Glutamatergic neuron (in vitro differentiated cells): ENCODE measurements around the gene PLEKHG7. TPM values are rescaled to one million over a fixed set of nuclear protein-coding genes. Genes with fewer than 3 reads are reported as not detected.

Experiments used
- DNase-seq: peaks from one replicate; pipeline ENCODE4 v3.0.0; 2022
- H3K27ac Mint-ChIP-seq: one replicate; pipeline ENCODE4 v1.8.0; 2020; ENCODE audit warnings: mild to moderate bottlenecking, mixed read lengths, inconsistent platforms; ENCODE audit not compliant: unreplicated experiment
- H3K27me3 Mint-ChIP-seq: one replicate; pipeline ENCODE4 v1.8.0; 2020; ENCODE audit warnings: mild to moderate bottlenecking, moderate library complexity, mixed read lengths, inconsistent platforms; ENCODE audit not compliant: unreplicated experiment
- H3K36me3 Mint-ChIP-seq: one replicate; pipeline ENCODE4 v1.8.0; 2020; ENCODE audit warnings: mild to moderate bottlenecking, mixed read lengths, inconsistent platforms; ENCODE audit not compliant: unreplicated experiment
- H3K4me1 Mint-ChIP-seq: one replicate; pipeline ENCODE4 v1.8.0; 2020; ENCODE audit warnings: mild to moderate bottlenecking, low read depth, mixed read lengths, inconsistent platforms; ENCODE audit not compliant: unreplicated experiment
- H3K4me3 Mint-ChIP-seq: one replicate; pipeline ENCODE4 v1.8.0; 2020; ENCODE audit warnings: mild to moderate bottlenecking, mixed read lengths, inconsistent platforms; ENCODE audit not compliant: unreplicated experiment
- H3K9me3 Mint-ChIP-seq: one replicate; pipeline ENCODE4 v1.8.0; 2020; ENCODE audit warnings: mild to moderate bottlenecking, moderate library complexity, mixed read lengths, inconsistent platforms; ENCODE audit not compliant: unreplicated experiment
- total RNA-seq: library from RNA; stranded (reverse); fragmentation: NEBNext Ultra II Directional; extraction: Animal tissue kit (Norgen Biotek cat#: 25700); gene quantifications from one replicate; pipeline ENCODE4 v1.2.1, GENCODE V29; 2021; ENCODE audit not compliant: unreplicated experiment
- TF ChIP-seq, protein P1 (sequence below): fragments of 200-600 bp; sonication (generic); IDR thresholded peaks from one replicate; pipeline ENCODE4 v1.5.0; 2021; ENCODE audit not compliant: partially characterized antibody, unreplicated experiment

Gene PLEKHG7
- total RNA-seq, 1 donor from 2014 or later = not detected

DNA sequence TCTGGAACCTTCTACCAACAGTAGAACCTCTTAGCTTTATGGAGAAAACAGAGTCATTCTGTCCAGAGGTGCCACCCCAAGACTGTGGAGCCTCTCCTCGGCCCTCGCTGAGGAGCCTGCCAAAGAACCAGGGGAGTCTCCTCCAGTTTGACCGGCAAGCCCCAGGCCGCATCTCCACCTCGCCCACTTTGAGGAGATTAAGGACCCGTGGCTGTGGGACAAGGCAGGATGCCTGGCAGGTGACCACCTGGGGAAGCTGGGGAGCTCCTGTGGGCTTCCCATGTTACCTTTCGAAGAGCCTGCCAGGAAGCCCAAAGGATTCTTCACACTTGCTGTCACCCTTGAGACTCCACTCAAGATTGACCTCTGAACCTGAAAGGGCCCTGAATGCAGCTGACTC is 3.8 kb downstream of the PLEKHG7 start:
- Mint-ChIP-seq H3K27me3 (no peaks in the 10 kb centered on the region), H3K9me3 (no peaks in the 10 kb centered on the region), H3K36me3 (no peaks in the 10 kb centered on the region), H3K4me1 (peaks cover 4% of the 10 kb centered on the region), H3K27ac (no peak overlapping the region), H3K4me3 (no peak overlapping the region)
- TF ChIP-seq, protein P1, sequence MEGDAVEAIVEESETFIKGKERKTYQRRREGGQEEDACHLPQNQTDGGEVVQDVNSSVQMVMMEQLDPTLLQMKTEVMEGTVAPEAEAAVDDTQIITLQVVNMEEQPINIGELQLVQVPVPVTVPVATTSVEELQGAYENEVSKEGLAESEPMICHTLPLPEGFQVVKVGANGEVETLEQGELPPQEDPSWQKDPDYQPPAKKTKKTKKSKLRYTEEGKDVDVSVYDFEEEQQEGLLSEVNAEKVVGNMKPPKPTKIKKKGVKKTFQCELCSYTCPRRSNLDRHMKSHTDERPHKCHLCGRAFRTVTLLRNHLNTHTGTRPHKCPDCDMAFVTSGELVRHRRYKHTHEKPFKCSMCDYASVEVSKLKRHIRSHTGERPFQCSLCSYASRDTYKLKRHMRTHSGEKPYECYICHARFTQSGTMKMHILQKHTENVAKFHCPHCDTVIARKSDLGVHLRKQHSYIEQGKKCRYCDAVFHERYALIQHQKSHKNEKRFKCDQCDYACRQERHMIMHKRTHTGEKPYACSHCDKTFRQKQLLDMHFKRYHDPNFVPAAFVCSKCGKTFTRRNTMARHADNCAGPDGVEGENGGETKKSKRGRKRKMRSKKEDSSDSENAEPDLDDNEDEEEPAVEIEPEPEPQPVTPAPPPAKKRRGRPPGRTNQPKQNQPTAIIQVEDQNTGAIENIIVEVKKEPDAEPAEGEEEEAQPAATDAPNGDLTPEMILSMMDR = no peak
- no peak for DNase-seq

DNA sequence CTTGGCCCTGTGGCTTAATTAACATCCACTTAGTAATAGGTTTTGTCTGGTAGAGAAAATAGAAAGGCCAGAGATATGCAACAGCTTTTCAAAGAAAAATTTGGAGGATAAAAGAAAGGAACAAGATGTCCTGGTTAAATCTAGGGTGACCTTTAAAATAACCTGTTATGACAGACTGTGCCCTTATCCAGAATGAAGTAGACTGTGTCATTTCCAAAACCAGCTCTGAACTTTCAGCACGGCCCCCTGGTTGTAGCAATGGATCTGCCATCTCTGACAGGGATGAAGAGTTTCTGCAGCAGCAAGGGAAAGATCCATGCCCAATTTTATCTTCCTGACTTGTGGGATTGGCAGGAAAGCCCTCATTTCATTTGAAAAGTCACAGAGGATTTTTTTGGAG is 5.1 kb downstream of the PLEKHG7 start:
- Mint-ChIP-seq H3K36me3 (no peaks in the 10 kb centered on the region), H3K27ac (no peak overlapping the region), H3K27me3 (no peaks in the 10 kb centered on the region), H3K9me3 (no peaks in the 10 kb centered on the region), H3K4me3 (no peak overlapping the region), H3K4me1 (peaks cover 4% of the 10 kb centered on the region)
- no peak for DNase-seq
- TF ChIP-seq, protein P1 = no peak

DNA sequence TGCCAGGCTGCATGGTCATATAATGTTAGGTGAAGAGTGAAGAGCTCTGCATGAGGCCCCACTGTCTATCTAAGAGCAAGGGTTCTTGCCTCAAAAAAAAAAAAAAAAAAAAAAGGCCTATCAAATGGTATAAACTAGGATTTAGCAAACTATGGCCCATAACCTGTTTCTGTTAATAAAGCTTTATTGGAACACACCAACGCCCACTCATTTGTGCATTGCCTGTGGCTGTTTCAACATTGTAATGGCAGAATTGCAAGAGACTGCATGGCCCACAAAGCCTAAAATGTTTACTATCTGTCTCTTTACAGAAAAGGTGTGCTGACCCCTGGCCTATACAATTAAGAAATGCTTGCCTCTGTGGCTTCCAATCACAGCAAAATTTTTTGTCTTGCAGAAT is 12.8 kb downstream of the PLEKHG7 start:
- Mint-ChIP-seq H3K4me3 (no peak overlapping the region), H3K4me1 (no peaks in the 10 kb centered on the region), H3K36me3 (no peaks in the 10 kb centered on the region), H3K27ac (no peak overlapping the region), H3K27me3 (no peaks in the 10 kb centered on the region), H3K9me3 (no peaks in the 10 kb centered on the region)
- TF ChIP-seq, protein P1 = no peak
- no peak for DNase-seq

- H3K27me3 Mint-ChIP-seq = no peaks in the 10 kb centered on the region
- DNase-seq = no peak
- TF ChIP-seq, protein P1 = no peak
- H3K36me3 Mint-ChIP-seq = no peaks in the 10 kb centered on the region
- no peak overlapping the region for H3K27ac Mint-ChIP-seq
- H3K4me3 Mint-ChIP-seq = no peak overlapping the region
- no peaks in the 10 kb centered on the region for H3K4me1 Mint-ChIP-seq
- no peaks in the 10 kb centered on the region for H3K9me3 Mint-ChIP-seq
These were observed 14.4 kb downstream of the PLEKHG7 start for GRCh38 chr12:92717202-92717601.

DNA sequence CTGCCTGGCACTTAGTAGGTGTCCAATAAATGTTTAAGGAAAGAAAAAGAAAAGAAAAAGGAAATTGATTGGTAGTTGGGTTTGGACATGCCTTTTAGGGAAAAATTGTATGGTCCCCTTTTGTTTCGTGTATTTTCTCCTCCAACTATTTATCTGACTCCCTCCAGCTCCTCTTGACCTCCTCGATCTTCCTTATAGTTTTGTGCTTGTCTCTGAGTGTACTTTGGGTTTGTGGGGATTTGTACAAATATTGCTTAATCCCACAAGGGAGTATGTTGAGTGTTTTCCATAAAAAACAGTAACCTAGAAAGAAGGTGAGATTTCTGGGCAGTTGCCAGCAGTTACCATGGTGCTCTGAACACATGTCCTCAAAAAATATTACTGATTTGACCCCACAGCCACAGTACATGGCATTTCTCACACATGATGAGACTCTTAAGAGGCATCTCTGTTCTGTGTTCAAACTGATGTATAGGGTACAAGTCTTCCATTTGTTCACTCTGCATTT is 15.7 kb downstream of the PLEKHG7 start:
- no peaks in the 10 kb centered on the region for H3K36me3 Mint-ChIP-seq
- no peak for DNase-seq
- H3K9me3 Mint-ChIP-seq = no peaks in the 10 kb centered on the region
- TF ChIP-seq, protein P1 = no peak
- H3K4me1 Mint-ChIP-seq = peaks cover 2% of the 10 kb centered on the region
- no peak overlapping the region for H3K27ac Mint-ChIP-seq
- H3K27me3 Mint-ChIP-seq = no peaks in the 10 kb centered on the region
- no peak overlapping the region for H3K4me3 Mint-ChIP-seq
